Renal pelvis (tissue), 4 donors: Measurements from ENCODE around the gene DOCK1. TPM values are rescaled to one million over a fixed set of nuclear protein-coding genes. Genes with fewer than 3 reads are reported as not detected.

Experiments
- DNase-seq: peaks from one replicate; pipeline ENCODE4 v3.0.0-alpha.2; 2013
- polyA plus RNA-seq, 3 donors: library from polyadenylated mRNA; unstranded; fragments of 120-200 nt; gene quantifications; one replicate each; pipeline ENCODE4 v1.2.1, GENCODE V29; 2013; ENCODE audit not compliant: insufficient read length in 3 of 3

Gene DOCK1
- polyA plus RNA-seq, 3 donors: 61.5 to 65.1 (median 61.9) TPM

- no peak for DNase-seq
Observed at GRCh38 chr10:126948355-126949160, 43.3 kb downstream of the DOCK1 start.

GRCh38 chr10:126949161-126949503 is 43.9 kb downstream of the DOCK1 start:
- DNase-seq: no peak

GRCh38 chr10:126950401-126951105 is 45.3 kb downstream of the DOCK1 start:
- no peak for DNase-seq

- no peak for DNase-seq
Observed at GRCh38 chr10:126953886-126954285, 48.7 kb downstream of the DOCK1 start.

GRCh38 chr10:126955396-126955795 is 50.2 kb downstream of the DOCK1 start:
- no peak for DNase-seq

- DNase-seq: no peak
Observed at GRCh38 chr10:126955934-126956711, 50.9 kb downstream of the DOCK1 start.

- no peak for DNase-seq
Observed at GRCh38 chr10:126956712-126957108, 51.5 kb downstream of the DOCK1 start.

GRCh38 chr10:126957111-126957510 is 51.9 kb downstream of the DOCK1 start:
- no peak for DNase-seq

GRCh38 chr10:126959431-126959830 is 54.2 kb downstream of the DOCK1 start:
- no peak for DNase-seq

GRCh38 chr10:126959906-126960685 is 54.9 kb downstream of the DOCK1 start:
- DNase-seq: no peak

GRCh38 chr10:126963354-126963753 is 58.1 kb downstream of the DOCK1 start:
- DNase-seq: no peak

GRCh38 chr10:126964190-126964589 is 59.0 kb downstream of the DOCK1 start:
- no peak for DNase-seq

- DNase-seq: no peak
Observed at GRCh38 chr10:126966938-126967337, 61.7 kb downstream of the DOCK1 start.

GRCh38 chr10:126969310-126969709 is 64.1 kb downstream of the DOCK1 start:
- DNase-seq: no peak

- DNase-seq: peak; percentile 89
Observed at GRCh38 chr10:126972635-126973414, 67.6 kb downstream of the DOCK1 start.

GRCh38 chr10:126975221-126975620 is 70.0 kb downstream of the DOCK1 start:
- no peak for DNase-seq

- no peak for DNase-seq
Observed at GRCh38 chr10:126977216-126977615, 72.0 kb downstream of the DOCK1 start.

GRCh38 chr10:126979311-126979710 is 74.1 kb downstream of the DOCK1 start:
- DNase-seq: no peak

- DNase-seq: no peak
Observed at GRCh38 chr10:126993208-126993607, 88.0 kb downstream of the DOCK1 start.

GRCh38 chr10:126997801-126998590 is 92.8 kb downstream of the DOCK1 start:
- DNase-seq: no peak
